NCI-H187 (cell line): Measurements from ENCODE around the gene MOG.
"Not testable (repeated sequence)": the region's sequence is repeated elsewhere in the genome, so short reads cannot be mapped to it uniquely, and the experiment has no call there.

Experiments used
- DNase-seq, 2 experiments: peaks; one replicate each; lab custom pipeline; 2025; lab: John Stamatoyannopoulos, UW

Gene MOG

DNA sequence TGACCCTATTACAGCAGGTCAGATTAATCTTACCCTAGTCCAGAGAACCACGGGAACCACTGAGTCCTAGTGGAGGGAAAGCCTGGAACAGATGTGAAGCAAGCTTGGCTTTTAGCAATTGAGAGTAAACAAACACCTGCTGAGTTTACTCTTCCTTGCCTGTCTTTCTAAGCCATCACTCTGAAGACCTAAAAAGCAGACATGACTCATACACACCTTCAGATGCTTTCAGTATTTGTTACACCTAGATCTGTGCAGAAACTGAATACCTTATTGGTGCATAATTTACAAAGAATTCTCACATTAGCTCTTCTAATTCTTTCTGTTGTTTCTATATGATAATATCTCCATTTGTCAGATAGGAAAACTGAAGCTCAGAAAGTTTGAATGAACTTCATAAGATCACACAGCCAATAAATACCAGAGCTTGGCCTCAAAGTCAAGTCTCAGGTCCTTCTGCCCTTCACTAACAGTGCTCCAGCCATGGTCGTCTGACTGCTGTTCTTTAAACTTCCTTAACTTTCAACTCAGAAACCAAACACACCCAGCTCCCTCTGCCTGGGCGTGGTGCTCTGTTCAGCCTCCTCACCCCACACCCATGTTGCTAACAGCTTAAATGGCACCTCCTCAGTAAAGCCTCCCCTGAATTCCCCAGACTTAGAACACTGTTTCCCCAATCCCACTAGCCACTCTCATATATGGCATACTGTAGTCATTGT is 15.3 kb upstream of the MOG start:
- DNase-seq: no peak

DNA sequence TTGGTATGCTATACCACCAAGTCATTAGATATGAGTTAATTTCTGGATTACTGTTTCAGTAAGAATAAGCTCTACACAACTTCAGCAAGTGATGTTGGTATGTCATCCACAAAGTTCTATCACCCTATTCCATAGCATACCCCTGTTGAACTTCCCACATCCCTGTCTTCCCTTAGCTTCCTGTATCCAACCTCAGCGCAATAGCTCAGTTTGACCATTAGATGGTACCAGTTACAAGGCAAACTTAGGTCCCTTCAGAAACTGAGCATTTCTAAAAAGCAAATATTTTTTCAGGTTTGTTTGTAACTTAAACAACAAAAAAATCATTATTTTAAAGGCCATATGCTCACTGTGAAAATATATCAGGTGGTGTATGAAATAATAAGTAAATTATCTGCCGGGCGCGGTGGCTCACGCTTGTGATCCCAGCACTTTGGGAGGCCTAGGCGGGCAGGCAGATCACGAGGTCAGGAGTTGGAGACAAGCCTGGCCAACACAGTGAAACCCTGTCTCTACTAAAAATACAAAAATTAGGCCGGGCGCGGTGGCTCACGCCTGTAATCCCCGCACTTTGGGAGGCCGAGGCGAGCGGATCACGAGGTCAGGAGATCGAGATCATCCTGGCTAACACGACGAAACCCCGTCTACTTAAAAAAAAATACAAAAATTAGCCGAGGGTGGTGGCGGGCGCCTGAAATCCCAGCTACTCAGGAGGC is 8.8 kb upstream of the MOG start:
- no peak for DNase-seq

DNA sequence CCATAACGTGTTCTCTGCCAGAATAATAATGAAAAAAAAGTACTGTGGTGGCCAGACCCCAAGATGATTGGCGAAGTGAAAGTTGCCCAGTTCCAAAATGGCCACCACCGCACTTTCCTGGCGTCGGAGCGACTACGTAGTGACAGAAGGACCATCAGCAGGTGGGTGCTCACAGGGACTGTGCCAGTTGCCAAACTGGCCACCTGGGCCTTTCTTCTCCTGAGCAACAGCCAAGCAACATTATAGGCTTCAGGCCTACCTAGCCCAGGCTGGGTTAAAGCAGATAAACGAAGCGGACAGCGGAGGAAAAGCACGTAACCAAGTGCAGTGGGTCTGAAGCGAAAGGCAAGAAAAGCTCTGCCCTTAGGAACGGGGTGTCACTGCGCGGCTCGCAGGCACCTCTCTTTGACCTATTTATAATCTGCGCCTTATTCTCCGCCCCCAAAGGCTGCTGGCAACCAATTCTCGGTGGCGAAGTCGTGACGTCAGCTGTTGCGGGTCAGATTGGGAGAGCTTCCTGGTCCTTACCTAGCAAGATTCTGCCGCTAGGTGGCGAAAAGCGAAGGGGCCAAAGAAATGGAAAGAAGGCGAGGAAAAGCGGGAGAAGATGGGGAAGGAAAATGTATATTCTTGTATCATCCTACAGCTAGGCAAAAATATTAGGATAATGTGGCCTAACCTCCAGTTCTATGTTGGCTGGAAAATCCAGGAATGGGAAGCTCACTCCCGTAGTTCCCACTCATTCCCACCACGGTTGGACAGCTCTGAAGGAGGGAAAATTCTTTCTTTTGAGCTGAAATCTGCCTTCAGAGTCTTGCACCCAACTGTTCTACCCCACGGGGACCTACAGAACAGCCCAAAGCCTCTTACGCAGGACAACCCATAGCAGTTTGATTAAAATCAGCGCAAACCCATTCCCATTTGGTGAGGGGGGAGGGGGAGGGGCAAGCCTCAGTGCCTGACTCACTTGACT is 6.9 kb upstream of the MOG start:
- DNase-seq: peak; percentile 89 to 94

DNA sequence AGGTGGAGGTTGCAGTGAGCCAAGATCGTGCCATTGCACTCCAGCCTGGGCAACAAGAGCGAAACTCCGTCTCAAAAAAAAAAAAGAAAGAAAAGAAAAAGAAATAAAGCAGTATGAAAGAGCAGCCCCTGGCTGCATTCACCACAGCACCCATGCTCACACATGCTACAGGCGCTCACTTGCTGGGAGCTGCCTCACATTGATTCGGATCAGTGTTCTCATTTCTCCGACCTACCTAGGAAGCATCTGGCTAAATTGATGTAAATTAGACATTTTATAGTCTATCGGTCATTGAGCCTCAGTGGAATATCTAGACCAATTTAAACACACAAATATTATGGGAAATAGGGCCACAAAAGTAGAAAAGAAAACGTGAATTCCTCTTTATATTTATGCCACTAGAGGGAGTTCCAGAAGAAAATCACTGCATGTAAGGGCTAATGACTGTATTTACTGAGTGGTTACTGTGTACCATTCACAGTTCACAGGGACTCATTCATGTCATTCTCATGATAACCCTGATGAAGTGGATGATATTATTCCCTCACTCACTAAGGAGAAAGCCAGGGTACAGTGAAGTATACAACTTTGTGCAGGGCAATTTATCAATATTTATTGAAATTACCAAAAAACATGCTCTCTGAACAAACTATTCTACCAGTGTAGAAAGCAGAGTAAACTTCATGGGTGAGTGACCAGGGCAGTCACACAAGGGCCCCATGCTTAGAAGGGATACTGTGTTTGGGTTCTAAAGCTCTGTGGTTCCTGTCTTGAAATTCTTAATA is 5.3 kb upstream of the MOG start:
- DNase-seq: no peak

DNA sequence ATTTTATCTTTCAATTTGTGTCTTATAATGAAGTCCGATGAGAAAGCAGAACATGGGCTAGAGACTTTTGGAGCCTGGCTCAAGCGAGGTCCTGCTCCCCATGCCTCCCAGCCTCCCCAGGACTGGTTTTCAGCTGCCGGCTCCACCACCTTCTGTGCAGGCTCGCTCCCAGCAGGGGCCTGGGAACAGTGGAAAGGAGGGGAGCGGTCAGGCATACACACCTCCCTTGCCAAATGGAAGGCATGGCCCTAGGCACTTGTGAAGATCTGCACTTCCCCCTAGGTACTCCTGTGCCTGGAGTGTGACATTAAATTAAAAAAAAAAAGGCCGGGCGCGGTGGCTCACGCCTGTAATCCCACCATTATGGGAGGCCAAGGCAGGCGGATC is 4.7 kb upstream of the MOG start:
- no peak for DNase-seq

DNA sequence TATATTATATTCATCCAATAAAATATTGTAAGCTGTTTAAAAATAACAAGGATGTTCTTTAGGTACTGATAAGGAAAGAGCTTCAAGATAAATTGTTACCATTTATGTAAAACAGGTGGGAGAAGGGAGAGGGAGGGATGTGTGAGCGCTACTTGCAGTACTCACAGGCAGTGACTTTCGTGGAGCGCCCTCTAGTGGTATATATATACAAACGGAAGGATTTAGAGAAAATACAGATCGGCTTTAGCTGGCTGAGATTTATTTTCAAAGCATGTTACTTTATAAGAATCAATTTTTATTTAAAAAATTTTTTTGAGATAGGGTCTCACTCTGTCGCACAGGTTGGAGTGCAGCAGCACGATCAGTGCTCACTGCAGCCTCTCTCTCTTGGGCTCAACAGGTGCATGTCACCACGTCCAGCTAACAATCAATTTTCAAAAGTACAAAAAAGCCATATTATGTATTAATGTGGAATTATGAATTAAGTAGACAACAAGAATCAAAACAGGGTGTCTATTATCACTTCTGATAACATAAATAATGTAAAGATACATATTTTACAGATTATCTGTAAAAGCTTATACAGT is 3.3 kb upstream of the MOG start:
- DNase-seq: peak in 1 of 2 experiments; percentile 33

DNA sequence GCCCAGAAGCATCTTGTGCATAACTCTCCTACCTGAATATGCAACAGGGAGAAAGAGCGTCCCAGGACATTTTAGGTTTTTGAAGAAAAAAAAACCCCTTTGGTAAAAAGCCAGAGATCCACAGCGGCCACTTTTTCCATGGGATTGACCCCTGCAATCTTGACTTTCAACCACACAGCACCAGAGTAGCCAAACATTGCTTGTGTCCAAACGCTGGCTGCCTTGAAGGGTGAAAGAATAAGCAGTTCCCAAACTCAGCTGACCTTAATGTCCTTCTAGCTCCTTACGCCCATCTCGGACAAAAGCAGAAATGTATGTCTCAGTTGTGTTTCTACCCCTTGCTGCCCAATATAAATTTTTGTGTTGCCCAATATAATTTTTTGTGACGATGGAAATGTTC is 1.2 kb upstream of the MOG start:
- DNase-seq: no peak

DNA sequence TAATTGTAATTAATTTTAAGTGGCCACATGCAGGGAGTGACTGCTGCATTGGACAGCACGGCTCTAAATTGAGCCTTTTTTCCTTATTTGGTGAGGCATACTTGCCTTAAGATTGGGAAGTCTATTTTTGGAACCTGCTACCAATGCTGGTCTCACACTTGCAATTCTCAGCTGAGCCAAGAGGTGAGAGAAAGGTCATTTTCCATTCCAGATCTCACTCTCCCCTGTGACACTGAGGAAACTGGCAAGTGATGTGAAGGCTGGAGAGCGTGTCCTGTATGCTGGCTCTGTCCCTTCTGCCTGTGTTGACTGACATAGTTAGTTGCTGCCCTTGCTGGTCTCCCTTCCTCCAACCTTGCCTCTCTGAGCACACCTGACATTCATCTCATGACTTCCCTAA is 735 bp upstream of the MOG start:
- DNase-seq: no peak

DNA sequence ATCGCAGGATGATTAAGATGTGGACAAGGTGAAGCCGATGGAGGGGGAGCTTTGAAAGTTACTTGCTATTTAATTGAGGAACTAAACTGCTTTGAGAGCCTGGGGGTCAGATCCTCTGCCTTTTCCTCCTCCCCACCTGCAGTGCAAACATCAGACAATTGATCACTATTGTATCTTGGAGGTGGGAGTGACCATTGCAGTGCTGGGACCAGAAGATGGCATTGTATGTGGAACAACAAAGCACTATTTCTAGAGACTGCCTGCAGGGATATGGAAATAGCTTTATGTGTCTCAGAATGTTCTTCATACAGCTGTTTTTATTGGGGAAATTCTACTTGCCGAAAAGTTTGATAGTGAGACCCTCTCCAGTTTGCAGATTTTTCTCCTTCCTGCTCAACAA is 4.2 kb downstream of the MOG start:
- no peak for DNase-seq

DNA sequence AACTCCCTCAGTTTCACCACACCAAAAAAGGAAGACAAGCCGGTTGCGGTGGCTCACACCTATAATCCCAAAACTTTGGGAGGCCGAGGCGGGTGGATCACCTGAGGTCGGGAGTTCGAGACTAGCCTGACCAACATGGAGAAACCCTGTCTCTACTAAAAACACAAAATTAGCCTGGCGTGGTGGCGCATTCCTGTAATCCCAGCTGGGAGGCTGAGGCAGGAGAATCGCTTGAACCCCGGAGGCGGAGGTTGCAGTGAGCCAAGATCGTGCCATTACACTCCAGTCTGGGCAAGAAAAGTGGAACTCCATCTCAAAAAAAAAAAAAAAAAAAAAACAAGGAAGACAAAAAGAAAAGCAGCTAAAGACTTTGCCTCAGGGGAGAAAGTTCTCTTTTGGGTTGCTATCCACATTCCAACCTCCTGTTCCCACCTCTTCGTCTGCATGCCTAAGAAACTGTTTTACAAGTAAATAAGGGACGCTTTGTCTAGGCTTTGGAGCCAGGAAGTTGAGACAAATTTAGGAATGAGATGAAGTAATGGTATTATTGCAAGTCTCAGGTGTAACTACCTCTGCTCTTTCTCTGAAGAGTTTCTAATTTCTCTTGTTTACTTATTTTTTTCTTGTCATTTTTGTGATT is 4.7 kb downstream of the MOG start:
- not testable (repeated sequence) for DNase-seq

DNA sequence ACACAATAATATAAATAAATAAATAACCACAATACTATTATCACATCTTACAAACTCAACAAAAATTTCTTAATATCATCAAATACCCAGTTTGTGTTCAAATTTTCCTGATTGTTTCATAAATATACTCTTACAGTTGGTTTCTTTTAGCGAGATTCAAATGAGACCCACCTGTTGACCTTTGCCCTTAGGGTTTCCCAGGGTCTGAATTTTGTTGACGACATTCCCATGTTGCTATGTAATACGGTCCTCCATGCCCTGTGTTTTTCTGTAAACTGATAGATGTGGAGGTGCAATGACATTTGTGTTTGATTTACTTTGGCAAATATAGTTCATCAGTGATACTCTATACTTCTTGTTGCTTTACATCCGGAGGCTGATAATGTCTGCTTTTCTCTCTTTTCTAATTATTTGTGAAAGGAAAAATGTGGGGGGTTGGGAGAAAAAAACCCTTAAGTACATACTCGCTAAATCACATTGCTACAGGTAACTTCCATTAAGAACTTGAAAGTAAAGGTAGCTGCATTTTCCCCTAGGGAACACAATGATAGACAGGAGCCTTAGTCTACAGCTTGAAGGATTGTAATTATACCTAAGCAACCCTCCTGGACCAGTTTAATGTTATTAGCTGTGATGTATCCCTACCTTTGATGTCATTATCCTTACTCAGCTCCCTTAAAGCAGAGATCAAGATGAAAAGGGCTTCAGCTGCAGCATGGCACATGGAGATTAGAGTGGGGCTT is 6.6 kb downstream of the MOG start:
- no peak for DNase-seq

DNA sequence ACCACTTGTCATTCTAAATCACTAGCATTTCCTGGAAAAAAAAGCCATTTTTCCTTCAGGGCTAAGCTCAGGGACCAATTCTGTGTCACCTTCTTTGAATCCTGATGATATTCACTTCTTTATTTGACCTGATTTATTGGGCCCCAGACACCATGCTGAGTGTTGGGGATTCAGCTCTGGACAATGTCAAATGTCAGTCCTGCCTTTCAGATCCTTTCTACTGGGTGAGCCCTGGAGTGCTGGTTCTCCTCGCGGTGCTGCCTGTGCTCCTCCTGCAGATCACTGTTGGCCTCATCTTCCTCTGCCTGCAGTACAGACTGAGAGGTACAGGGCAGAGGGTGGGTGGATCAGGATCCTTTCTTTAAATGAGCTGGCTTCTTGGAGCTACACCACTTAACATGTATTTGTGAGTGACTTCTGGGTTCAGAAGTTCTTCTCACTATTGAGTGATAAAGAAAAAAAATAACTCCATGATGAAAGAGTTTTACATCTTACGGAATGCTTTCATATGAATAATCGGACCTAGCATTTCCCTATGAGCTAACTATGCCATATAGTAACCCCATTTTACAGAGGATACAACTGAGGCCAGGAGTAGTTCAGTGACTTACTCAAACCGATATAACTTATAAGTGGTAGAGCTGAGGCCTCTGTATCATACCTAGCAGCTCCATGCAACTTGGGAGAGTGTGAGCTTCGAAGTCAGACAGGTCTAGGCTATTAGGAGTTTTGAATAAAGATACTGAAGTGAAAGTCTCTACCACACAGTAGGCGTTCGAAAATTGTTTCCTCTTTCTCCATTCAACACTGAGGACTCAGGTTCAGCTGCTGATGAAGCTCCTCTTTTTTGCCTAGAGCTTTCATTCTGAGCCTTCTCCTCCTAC is 9.3 kb downstream of the MOG start:
- no peak for DNase-seq

DNA sequence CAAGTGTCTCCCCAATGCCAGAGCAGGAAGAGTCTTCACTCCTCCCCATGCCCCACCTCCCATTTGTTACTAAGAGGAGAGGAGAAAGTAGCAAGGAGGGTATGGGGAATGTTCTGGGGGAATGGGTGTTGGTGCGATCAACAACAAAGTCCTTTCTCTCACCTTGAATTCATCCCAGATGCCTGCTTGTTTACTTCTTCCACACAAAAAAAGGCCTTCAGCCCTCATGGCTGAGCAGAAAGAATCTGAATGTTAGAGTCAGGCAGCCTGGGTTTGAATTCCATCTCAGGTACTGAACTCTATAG is 9.9 kb downstream of the MOG start:
- DNase-seq: no peak

DNA sequence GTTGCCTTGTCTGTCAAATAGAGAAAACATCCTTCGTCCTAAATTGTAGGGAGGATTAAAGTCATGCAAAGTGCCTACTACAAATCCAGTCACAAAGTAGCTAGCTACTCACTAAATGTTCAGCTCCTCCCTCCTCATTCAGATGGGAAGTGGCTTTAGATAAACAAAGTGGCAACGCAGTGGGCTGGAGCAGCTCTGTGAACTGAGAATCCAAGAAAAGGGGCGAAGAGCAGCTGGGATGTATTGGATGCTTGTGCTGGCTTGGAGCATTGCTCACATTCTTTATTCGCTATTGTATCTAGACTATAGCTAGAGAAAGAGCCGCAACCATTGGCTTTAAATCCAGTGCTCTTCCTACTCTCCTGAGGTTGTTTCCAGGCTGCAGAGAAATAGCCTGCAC is 10.3 kb downstream of the MOG start:
- DNase-seq: no peak

DNA sequence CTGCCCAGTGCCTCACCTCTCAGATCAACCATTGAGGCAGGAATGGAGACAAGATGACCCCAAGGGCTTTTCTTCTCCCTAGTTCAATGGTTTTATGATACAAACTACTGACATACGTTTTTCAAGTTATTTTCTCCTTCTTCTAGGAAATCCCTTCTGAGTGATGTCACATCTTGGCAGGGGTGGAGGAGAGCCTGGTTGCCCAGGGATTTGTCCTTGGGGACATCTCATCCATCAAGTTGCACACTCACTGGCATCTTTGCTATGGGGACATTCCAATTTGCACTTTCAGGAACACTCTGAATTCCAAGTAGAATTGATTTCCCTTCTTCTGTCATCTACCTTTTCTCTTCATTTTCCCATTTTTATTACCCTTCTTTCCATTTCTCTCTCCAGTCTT is 14.1 kb downstream of the MOG start:
- no peak for DNase-seq

DNA sequence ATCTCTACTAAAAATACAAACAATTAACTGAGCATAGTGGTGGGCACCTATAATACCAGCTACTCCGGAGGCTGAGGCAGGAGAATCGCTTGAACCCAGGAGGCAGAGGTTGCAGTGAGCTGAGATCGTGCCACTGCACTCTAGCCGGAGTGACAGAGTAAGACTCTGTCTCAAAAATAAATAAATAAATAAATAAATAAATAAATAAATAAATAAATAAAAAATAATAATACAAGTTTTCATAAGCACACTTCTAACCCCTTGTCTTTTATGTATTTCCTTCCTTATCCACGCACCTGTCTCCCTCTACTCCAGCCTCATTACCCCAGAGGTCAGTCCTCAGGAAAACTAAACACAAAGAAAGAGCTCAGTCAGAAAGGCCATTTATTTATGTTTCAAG is 15.2 kb downstream of the MOG start:
- DNase-seq: not testable (repeated sequence)

DNA sequence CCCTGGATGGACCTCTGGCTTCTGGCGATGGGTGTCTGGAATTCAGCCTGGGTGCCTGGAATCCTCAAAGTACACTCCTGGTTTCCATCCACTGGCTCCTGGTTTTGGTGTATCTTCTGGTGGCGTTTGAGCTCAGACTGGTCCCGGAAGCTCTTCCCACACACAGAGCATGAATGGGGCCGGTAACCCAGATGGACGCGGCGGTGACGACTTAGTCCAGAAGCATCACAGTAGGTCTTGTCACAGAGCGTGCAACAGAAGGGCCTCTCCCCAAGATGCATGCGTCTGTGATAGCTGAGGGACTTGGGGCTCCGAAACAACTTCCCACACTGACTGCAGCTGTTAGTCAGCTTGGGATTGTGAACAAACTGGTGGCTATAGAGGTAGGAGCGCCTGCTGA is 16.3 kb downstream of the MOG start:
- DNase-seq: no peak

DNA sequence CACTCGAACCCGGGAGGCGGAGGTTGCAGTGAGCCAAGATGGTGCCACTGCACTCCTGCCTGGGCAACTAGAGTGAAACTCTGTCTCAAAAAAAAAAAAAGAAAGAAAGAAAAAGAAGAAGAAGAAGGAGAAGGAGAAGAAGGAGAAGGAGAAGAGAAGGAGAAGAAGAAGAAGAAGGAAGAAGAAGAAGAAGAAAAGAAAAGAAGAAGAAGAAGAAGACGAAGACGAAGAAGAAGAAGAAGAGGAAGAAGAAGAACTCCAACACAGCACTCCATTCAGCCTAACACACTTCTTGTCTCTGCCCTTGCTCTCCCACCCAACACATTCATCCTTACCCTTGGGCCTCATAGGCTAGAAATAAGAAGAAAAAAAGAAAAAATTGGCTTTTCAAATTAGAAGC is 17.1 kb downstream of the MOG start:
- no peak for DNase-seq

DNA sequence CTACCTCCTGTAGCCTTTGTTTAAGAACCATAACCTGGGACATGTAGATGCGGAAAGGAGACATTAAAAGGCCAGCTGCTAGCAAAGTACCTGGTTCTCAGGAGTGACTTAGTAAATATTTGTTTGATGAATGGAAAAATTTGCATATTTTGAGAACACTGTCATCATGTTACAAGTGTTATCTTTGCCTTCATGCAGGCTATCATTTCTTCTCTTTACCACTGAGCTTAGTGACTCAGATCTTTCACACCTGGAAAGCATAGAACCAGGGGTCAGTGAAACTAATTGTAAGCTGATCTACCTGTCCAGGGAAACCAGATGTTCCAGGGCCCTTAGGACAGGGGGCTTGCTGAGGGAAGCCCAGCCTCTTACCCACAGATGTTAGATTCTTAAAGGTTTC is 18.7 kb downstream of the MOG start:
- no peak for DNase-seq
